ENCODE results near the gene SDC1. TPM values are rescaled to one million over a fixed set of nuclear protein-coding genes. Genes with fewer than 3 reads are reported as not detected.

The SDC1 gene
- total and polyA plus RNA-seq, 2 of the 8 experiments (the other 6 are each of a cell fraction or from before 2014, with no cell fraction given) = 45.3 to 73.3 TPM

DNA sequence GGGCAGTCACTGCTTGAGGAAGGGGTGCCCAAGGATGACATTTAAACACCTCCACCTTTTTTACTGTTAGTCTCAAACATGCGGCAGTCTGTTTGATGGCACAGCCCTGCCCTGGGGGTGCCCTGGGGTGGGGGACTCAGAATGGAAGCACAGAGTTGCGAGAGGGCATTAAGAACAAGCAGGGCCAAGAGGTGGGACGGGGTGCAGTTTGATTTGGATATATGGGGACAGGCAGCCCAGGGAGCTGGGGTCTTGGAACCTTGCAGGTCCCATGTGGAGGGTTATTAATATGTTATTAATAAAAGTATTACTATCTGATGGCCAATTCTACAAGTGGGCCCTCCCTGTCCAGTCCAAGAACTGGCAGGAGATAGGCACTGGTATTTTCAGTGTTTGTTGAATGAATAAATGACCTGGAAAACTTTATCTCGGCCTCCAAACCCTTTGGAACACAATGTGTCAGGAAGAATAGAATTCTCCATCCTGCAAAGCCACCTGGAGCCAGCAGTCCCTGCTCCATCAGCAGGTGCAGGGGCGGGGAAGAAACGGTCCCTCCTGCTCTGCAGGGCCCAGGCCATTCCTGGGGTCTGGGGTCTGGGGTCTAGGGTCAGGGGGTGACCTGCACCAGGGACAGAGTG lies 25.2 kb downstream of the SDC1 start:
- Histone ChIP-seq H3K9me3 (ENCODE audit: insufficient read depth in 2 of 2, low read depth in 1 of 2, low read length in 1 of 2) (no peaks in the 10 kb centered on the region; a peak in 1 of 4 replicates), H4K91ac (replicated peaks; ENCODE audit: insufficient read length, low read length) (no peak overlapping the region), H2BK5ac (ENCODE audit: low read depth, low read length) (no peak overlapping the region), H3K18ac (ENCODE audit: extremely low read depth, low read length) (no peak overlapping the region), H4K8ac (ENCODE audit: extremely low read depth, insufficient read depth, low read length) (no peak overlapping the region; the same call in 1 of the 2 replicates), H3K23me2 (ENCODE audit: low read depth, low read length) (no peaks in the 10 kb centered on the region), H3K27me3 (replicated peaks in 1 of 4; ENCODE audit: control insufficient read depth in 3 of 4, extremely low read depth in 1 of 4, insufficient read depth in 3 of 4, low read length in 3 of 4) (no peaks in the 10 kb centered on the region), H3K14ac (ENCODE audit: insufficient read length) (no peak overlapping the region), H3K4me3 (ENCODE audit: extremely low read depth in 1 of 4, insufficient read depth in 2 of 4, low read depth in 3 of 4, low read length in 4 of 4) (no peak overlapping the region), H2AK5ac (ENCODE audit: low read depth, low read length) (no peak overlapping the region), H3K79me1 (ENCODE audit: low read depth, low read length) (no peaks in the 10 kb centered on the region), H3K9ac (replicated peaks in 1 of 4; ENCODE audit: extremely low read depth in 1 of 4, low read depth in 3 of 4, low read length in 3 of 4) (no peak overlapping the region), H4K5ac (ENCODE audit: insufficient read length, low read depth, low read length) (no peak overlapping the region), H3K56ac (replicated peaks; ENCODE audit: insufficient read length, low read depth, low read length) (no peak overlapping the region), H3K23ac (ENCODE audit: insufficient read length) (no peak overlapping the region), H4K20me1 (replicated peaks in 1 of 2; ENCODE audit: control insufficient read depth in 1 of 2, insufficient read depth in 2 of 2, low read length in 2 of 2) (peaks cover 0 to 4% of the 10 kb centered on the region in 2 experiments), H2BK20ac (ENCODE audit: low read length) (no peak overlapping the region), H3K4me2 (ENCODE audit: insufficient read depth in 1 of 2, low read depth in 2 of 2, low read length in 2 of 2) (no peak overlapping the region), H2BK120ac (replicated peaks; ENCODE audit: low read depth, low read length) (no peak overlapping the region), H3K27ac (ENCODE audit: low read depth, low read length) (no peak overlapping the region), H2BK12ac (ENCODE audit: low read depth, low read length) (no peak overlapping the region), H2AFZ (ENCODE audit: low read length) (no peak overlapping the region), H2BK15ac (ENCODE audit: low read length) (no peak overlapping the region), H3K36me3 (ENCODE audit: control insufficient read depth in 2 of 4, insufficient read depth in 4 of 4, low read length in 3 of 4) (peaks cover 4 to 42% (median 24%) of the 10 kb centered on the region in 4 experiments; a peak in 6 of 8 replicates), H3K4me1 (replicated peaks in 1 of 4; ENCODE audit: control insufficient read depth in 3 of 4, insufficient read depth in 4 of 4, low read length in 3 of 4) (peaks cover 0 to 5% (median 0%) of the 10 kb centered on the region in 4 experiments; a peak in 1 of 7 replicates), H3K4ac (replicated peaks; ENCODE audit: insufficient read length, low read depth, low read length) (no peak overlapping the region), H3K79me2 (ENCODE audit: control insufficient read depth in 1 of 2, insufficient read depth in 2 of 2, low read length in 2 of 2) (no peaks in the 10 kb centered on the region)
- DNase-seq (ENCODE audit: low read depth in 1 of 2, low spot score in 2 of 2) = no peak
- no peak for FAIRE-seq
- ChIA-PET CTCF (ENCODE audit: partially characterized antibody) (interaction anchor here (1.4 to 1.8 kb wide), 2 partner anchors 9 to 22 kb away, joined by 3 to 4 read pairs; no protein-coding TSS in a partner anchor), POLR2A (ENCODE audit: partially characterized antibody) (no interaction called here)
- WGBS, 2 experiments (ENCODE audit: extremely low coverage in 1 of 2, insufficient coverage in 1 of 2, insufficient read length in 1 of 2, insufficient replicate concordance in 2 of 2, low coverage in 1 of 2, low lambda C conversion rate in 2 of 2, missing lambda C conversion rate in 1 of 2) = 87% methylated on average over 6 of the region's 6 CpGs; no CpG with 5 or more reads in 1 of the 2 experiments
- no peak for TF ChIP-seq CHD2 (IDR thresholded peaks at IDR 0.05; ENCODE audit: low read length)
- no peak for TF ChIP-seq SIN3A (conservative IDR thresholded peaks at IDR 0.05 in 1 of 2, IDR thresholded peaks at IDR 0.05 in 1 of 2; ENCODE audit: low read depth in 1 of 2, low read length in 2 of 2)
- TF ChIP-seq, protein P1, sequence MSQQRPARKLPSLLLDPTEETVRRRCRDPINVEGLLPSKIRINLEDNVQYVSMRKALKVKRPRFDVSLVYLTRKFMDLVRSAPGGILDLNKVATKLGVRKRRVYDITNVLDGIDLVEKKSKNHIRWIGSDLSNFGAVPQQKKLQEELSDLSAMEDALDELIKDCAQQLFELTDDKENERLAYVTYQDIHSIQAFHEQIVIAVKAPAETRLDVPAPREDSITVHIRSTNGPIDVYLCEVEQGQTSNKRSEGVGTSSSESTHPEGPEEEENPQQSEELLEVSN (IDR thresholded peaks at IDR 0.05) = no peak
- TF ChIP-seq RBBP5 (IDR thresholded peaks at IDR 0.05; ENCODE audit: borderline replicate concordance, low read depth, low read length) = no peak
- no peak for TF ChIP-seq CHD1 (IDR thresholded peaks at IDR 0.05; ENCODE audit: low read depth, low read length)
- no peak for TF ChIP-seq HDAC2 (IDR thresholded peaks at IDR 0.05; ENCODE audit: borderline replicate concordance in 1 of 2, low read depth in 2 of 2, low read length in 2 of 2)
- no peak for TF ChIP-seq TEAD4 (IDR thresholded peaks at IDR 0.05; ENCODE audit: low read depth, low read length)
- TF ChIP-seq BCL11A (IDR thresholded peaks at IDR 0.05; ENCODE audit: low read depth in 2 of 2, low read length in 2 of 2) = no peak
- no peak for TF ChIP-seq TBP (IDR thresholded peaks at IDR 0.05; ENCODE audit: low read depth, low read length)
- no peak for TF ChIP-seq PHF8 (conservative IDR thresholded peaks at IDR 0.05; ENCODE audit: low read depth, low read length)
- TF ChIP-seq ZNF274 (IDR thresholded peaks at IDR 0.05; ENCODE audit: borderline replicate concordance, extremely low read depth, low read length) = no peak
- no peak for TF ChIP-seq POLR2AphosphoS5 (IDR thresholded peaks at IDR 0.05; ENCODE audit: low read depth, low read length)
- TF ChIP-seq TAF1 (IDR thresholded peaks at IDR 0.05; ENCODE audit: low read depth, low read length) = no peak
